ENCODE results near the gene NCOA7. TPM values are rescaled to one million over a fixed set of nuclear protein-coding genes. Genes with fewer than 3 reads are reported as not detected.
A peak's percentile ranks its signal among the peaks of the same experiment; 100 is the strongest.

NCOA7 gene
- total RNA-seq, 2 donors from 2014 or later = 26.5 to 30.0 TPM

- intact Hi-C loops (cut with DNase I) = no loop called here
- Histone ChIP-seq H3K36me3 (replicated peaks in 1 of 2; ENCODE audit: insufficient read depth in 1 of 2, low read depth in 2 of 2) (no peaks in the 10 kb centered on the region), H3K27ac (peak overlapping the region in 1 of 4 donors; percentile 60), H3K27me3 (no peaks in the 10 kb centered on the region), H3K9me3 (no peaks in the 10 kb centered on the region), H3K4me1 (peaks cover 89% of the 10 kb centered on the region), H3K4me3 (no peak overlapping the region)
- 50 to 63% methylated on average over 4 of the region's 4 CpGs for WGBS, 2 donors
- TF ChIP-seq CTCF (IDR thresholded peaks at IDR 0.05) = no peak
- TF ChIP-seq POLR2A (IDR thresholded peaks at IDR 0.05) = no peak
- DNase-seq = no peak
- ATAC-seq = no peak
Observed at GRCh38 chr6:125819535-125820326, 29.0 kb downstream of the NCOA7 start.

- DNase-seq = peak; percentile 25 to 48 (median 32)
- Histone ChIP-seq H3K36me3 (replicated peaks in 1 of 2; ENCODE audit: insufficient read depth in 1 of 2, low read depth in 2 of 2) (no peaks in the 10 kb centered on the region), H3K27me3 (no peaks in the 10 kb centered on the region), H3K9me3 (no peaks in the 10 kb centered on the region), H3K27ac (peak overlapping the region in 2 of 4 donors; percentile 12 to 14), H3K4me1 (peaks cover 68% of the 10 kb centered on the region), H3K4me3 (no peak overlapping the region)
- TF ChIP-seq CTCF (IDR thresholded peaks at IDR 0.05) (no peak), POLR2A (IDR thresholded peaks at IDR 0.05) (no peak)
- WGBS, 2 donors = 18 to 30% methylated on average over 3 of the region's 3 CpGs
- intact Hi-C loops (cut with DNase I) = no loop called here
- ATAC-seq = peak; percentile 67
Observed at GRCh38 chr6:125821825-125822281, 31.1 kb downstream of the NCOA7 start.

- Histone ChIP-seq H3K27me3 (no peaks in the 10 kb centered on the region), H3K4me1 (peaks cover 55% of the 10 kb centered on the region), H3K27ac (peak overlapping the region in 2 of 4 donors; percentile 3 to 48), H3K36me3 (replicated peaks in 1 of 2; ENCODE audit: insufficient read depth in 1 of 2, low read depth in 2 of 2) (no peaks in the 10 kb centered on the region), H3K4me3 (no peak overlapping the region), H3K9me3 (no peaks in the 10 kb centered on the region)
- TF ChIP-seq POLR2A (IDR thresholded peaks at IDR 0.05) (no peak), CTCF (IDR thresholded peaks at IDR 0.05) (no peak)
- intact Hi-C loops (cut with DNase I) = no loop called here
- DNase-seq (no peak), ATAC-seq (no peak)
- WGBS, 2 donors = 30 to 35% methylated on average over 2 of the region's 2 CpGs
Observed at GRCh38 chr6:125823180-125823579, 32.4 kb downstream of the NCOA7 start.

- Histone ChIP-seq H3K9me3 (no peaks in the 10 kb centered on the region), H3K27me3 (no peaks in the 10 kb centered on the region), H3K36me3 (replicated peaks in 1 of 2; ENCODE audit: insufficient read depth in 1 of 2, low read depth in 2 of 2) (no peaks in the 10 kb centered on the region), H3K4me1 (peaks cover 35% of the 10 kb centered on the region), H3K27ac (no peak overlapping the region), H3K4me3 (no peak overlapping the region)
- DNase-seq = no peak
- intact Hi-C loops (cut with DNase I) = no loop called here
- ATAC-seq = no peak
- TF ChIP-seq POLR2A (IDR thresholded peaks at IDR 0.05) (no peak), CTCF (IDR thresholded peaks at IDR 0.05) (no peak)
- 89% methylated on average over 8 of the region's 8 CpGs for WGBS, 2 donors
Observed at GRCh38 chr6:125824946-125825771, 34.4 kb downstream of the NCOA7 start.
